K562 treated with DMSO at 1 percent for 4 hours (cell line): ENCODE results near the gene CMTM8. TPM values are rescaled to one million over a fixed set of nuclear protein-coding genes. Genes with fewer than 3 reads are reported as not detected.

Experiments
- total RNA-seq: library from RNA; unstranded; fragments of 300-600 nt; gene quantifications from 2 replicates; pipeline ENCODE4 v1.2.3, GENCODE V29; 2022; ENCODE audit not compliant: insufficient read depth

CMTM8 gene, protein sequence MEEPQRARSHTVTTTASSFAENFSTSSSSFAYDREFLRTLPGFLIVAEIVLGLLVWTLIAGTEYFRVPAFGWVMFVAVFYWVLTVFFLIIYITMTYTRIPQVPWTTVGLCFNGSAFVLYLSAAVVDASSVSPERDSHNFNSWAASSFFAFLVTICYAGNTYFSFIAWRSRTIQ
- total RNA-seq: not detected in 2 replicates

DNA sequence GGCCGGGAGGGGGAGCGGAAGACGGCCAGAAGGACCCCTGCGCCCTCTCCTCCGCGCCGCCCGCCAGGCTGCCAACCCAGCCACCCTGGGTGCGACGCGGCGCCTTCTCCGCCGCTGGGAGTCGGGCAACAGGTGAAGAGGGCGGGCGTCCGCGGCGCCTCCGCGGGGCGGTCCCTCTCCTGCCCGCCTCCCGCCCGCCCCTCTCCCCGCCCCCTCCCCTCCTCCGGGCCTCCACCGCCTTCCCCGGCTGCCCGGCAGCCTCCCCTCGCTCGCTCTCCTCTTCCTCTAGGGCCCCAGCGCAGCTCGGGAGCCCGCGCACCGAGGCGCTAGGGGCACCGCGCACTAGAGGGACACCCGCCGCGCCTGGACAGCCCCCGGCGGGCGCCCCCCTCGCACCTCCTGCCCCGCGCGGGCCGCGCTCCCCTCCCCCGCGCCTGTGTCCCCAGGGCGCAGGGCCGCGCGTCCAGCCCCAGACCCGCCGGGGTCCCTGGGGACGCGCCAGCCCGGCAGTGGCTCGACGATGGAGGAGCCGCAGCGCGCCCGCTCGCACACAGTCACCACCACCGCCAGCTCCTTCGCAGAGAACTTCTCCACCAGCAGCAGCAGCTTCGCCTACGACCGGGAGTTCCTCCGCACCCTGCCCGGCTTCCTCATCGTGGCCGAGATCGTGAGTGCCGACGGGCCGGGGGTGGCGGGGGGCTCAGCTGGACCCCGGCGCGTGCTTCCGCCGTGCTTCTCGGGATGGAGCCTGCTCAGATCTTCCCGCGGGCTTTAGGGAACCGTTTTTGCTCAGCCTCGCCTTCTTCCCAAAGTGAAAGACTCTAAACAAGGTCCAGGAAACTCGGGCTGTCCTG, at the start of gene CMTM8:
CMTM8 (plus strand) TSS at position 228 of the 854 bp plus-strand sequence; CDS start at position 521, 293 bp downstream.

DNA sequence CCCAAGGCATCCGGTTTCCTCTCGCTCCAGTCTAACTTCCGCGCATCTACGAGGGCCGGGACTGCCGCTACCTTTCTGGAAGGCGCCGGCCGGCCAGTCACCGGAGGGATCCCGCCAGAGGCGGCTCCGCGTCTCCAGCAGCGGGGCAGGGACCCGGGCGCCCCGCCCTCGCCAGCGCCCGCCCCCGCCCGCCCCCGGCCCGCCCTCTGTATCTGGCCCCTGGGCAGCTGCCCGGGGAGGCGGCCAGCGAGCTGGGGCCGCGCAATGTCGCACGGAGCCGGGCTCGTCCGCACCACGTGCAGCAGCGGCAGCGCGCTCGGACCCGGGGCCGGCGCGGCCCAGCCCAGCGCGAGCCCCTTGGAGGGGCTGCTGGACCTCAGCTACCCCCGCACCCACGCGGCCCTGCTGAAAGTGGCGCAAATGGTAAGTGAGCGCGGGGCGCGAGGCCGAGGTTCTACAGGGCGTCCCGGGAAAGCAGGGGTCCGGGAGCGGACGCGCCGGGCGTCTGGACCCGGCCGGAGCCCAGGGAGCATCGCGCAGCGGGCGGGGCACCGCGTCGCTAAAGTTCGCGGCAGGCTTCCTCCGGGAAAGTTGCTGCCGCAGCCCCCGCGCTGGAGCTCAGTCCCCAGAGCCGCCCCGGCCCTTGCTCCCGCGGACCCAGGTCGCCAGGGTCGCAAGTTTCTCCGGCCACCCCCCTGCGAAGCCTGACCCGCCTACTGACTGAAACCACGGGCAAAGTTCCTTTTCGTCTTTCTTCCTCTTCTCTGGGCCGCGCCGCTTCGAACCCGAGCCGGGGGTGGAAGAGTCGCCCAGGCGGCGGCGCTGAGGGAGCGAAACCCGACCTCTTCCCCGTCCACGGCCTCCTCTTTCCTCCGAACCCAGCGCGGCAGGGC, 153.4 kb downstream of the CMTM8 start, which contains the start of gene CMTM7:
CMTM7 (plus strand) TSS at position 211 of the 893 bp plus-strand sequence; CDS start at position 265, 54 bp downstream.

Other genes starting within 250 kb of the CMTM8 start
- gene GPD1L, start 132.1 kb upstream of the CMTM8 start, total RNA-seq: 9.2 and 15.3 TPM in 2 replicates
- 0.91 TPM in 1 of 2 replicates, not detected in the other for gene CMTM7, start 153.2 kb downstream of the CMTM8 start, total RNA-seq